H1 (cell line): Measurements from ENCODE around the gene ZNF786. TPM values are rescaled to one million over a fixed set of nuclear protein-coding genes. Genes with fewer than 3 reads are reported as not detected.

Experiments used
- CTCF ChIA-PET: fragments of 300-600 bp; sonication (Branson Sonifier 250); formaldehyde crosslinking; loops from one replicate; lab custom pipeline; 2021; ENCODE audit not compliant: partially characterized antibody; lab: Charles Lee
- POLR2A ChIA-PET: fragments of 300-600 bp; sonication (Branson Sonifier 250); formaldehyde crosslinking; loops from one replicate; lab custom pipeline; 2021; ENCODE audit warnings: inconsistent platforms; ENCODE audit not compliant: partially characterized antibody; lab: Charles Lee
- DNase-seq, 2 experiments: peaks; one replicate each; pipeline versions ENCODE4 v3.0.0 to v3.0.0-alpha.2; 2010 to 2022; ENCODE audit warnings: low spot score in 2 of 2, low read depth in 1 of 2, mixed read lengths in 1 of 2
- FAIRE-seq: peaks from 2 replicates; lab custom pipeline; 2011; peaks lifted over from hg19 to GRCh38; lab: Jason Lieb, UNC
- H2AFZ ChIP-seq: 2 replicates; pipeline ENCODE4 v1.8.1; 2012; ENCODE audit warnings: low read length, inconsistent platforms
- H2AK5ac ChIP-seq: 2 replicates; pipeline ENCODE4 v1.6.1; 2013; ENCODE audit warnings: low read depth, low read length
- H2BK120ac ChIP-seq: replicated peaks from 2 replicates; pipeline ENCODE3; 2013; ENCODE audit warnings: low read depth, low read length, inconsistent platforms
- H2BK12ac ChIP-seq: 2 replicates; pipeline ENCODE4 v1.6.1; 2013; ENCODE audit warnings: low read depth, low read length
- H2BK15ac ChIP-seq: 2 replicates; pipeline ENCODE4 v1.6.1; 2013; ENCODE audit warnings: low read length
- H2BK20ac ChIP-seq: 2 replicates; pipeline ENCODE4 v1.6.1; 2013; ENCODE audit warnings: low read length
- H2BK5ac ChIP-seq: 2 replicates; pipeline ENCODE4 v1.6.1; 2013; ENCODE audit warnings: low read depth, low read length
- H3K14ac ChIP-seq: 2 replicates; pipeline ENCODE4 v1.6.1; 2013; ENCODE audit warnings: inconsistent platforms; ENCODE audit not compliant: insufficient read length
- H3K18ac ChIP-seq: 2 replicates; pipeline ENCODE4 v1.6.1; 2013; ENCODE audit warnings: low read length; ENCODE audit errors: extremely low read depth
- H3K23ac ChIP-seq: 2 replicates; pipeline ENCODE4 v1.6.1; 2013; ENCODE audit warnings: inconsistent platforms; ENCODE audit not compliant: insufficient read length
- H3K23me2 ChIP-seq: 2 replicates; pipeline ENCODE4 v1.6.1; 2013; ENCODE audit warnings: low read depth, low read length
- H3K27ac ChIP-seq: 2 replicates; pipeline ENCODE4 v1.6.1; 2011; ENCODE audit warnings: low read depth, low read length, inconsistent platforms
- H3K27me3 ChIP-seq, 4 experiments: replicated peaks in 1 of 4; 1 replicate in 1 of 4; 2 replicates in 3 of 4; pipeline versions ENCODE4 v1.6.1 to v1.8.1; 2011 to 2013; ENCODE audit warnings: low read length in 3 of 4, mild to moderate bottlenecking in 3 of 4, inconsistent platforms in 2 of 4, mixed read lengths in 2 of 4, moderate library complexity in 1 of 4; ENCODE audit not compliant: control insufficient read depth in 3 of 4, insufficient read depth in 3 of 4; ENCODE audit errors: extremely low read depth in 1 of 4
- H3K36me3 ChIP-seq, 4 experiments: 2 replicates each; pipeline versions ENCODE4 v1.6.1 to v1.8.1; 2011 to 2013; ENCODE audit warnings: mild to moderate bottlenecking in 4 of 4, low read length in 3 of 4, moderate library complexity in 2 of 4, control low read depth in 1 of 4, inconsistent platforms in 1 of 4; ENCODE audit not compliant: insufficient read depth in 4 of 4, control insufficient read depth in 2 of 4
- H3K4ac ChIP-seq: replicated peaks from 2 replicates; pipeline ENCODE3; 2013; ENCODE audit warnings: low read length, low read depth, mixed read lengths, inconsistent platforms; ENCODE audit not compliant: insufficient read length
- H3K4me1 ChIP-seq, 4 experiments: replicated peaks in 1 of 4; 1 replicate in 1 of 4; 2 replicates in 3 of 4; pipeline versions ENCODE4 v1.6.1 to v1.8.1; 2011 to 2013; ENCODE audit warnings: low read length in 3 of 4, inconsistent platforms in 2 of 4, mixed read lengths in 1 of 4; ENCODE audit not compliant: insufficient read depth in 4 of 4, control insufficient read depth in 3 of 4
- H3K4me2 ChIP-seq, 2 experiments: 2 replicates each; pipeline versions ENCODE4 v1.6.1 to v1.8.1; 2011 to 2013; ENCODE audit warnings: low read depth in 2 of 2, low read length in 2 of 2, control low read depth in 1 of 2, inconsistent platforms in 1 of 2, mild to moderate bottlenecking in 1 of 2; ENCODE audit not compliant: insufficient read depth in 1 of 2
- H3K4me3 ChIP-seq, 4 experiments: fragments of 200-600, 300-600 bp in 1 of 4; sonication (generic), shearing (Covaris generic), sonication (Bioruptor Twin) in 1 of 4; 2 replicates each; pipeline versions ENCODE4 v1.5.1 to v1.8.1; 2011 to 2016; ENCODE audit warnings: low read length in 4 of 4, low read depth in 3 of 4, control low read depth in 2 of 4, inconsistent platforms in 2 of 4, mild to moderate bottlenecking in 2 of 4, mixed read lengths in 1 of 4, moderate library complexity in 1 of 4; ENCODE audit not compliant: insufficient read depth in 2 of 4; ENCODE audit errors: extremely low read depth in 1 of 4
- H3K56ac ChIP-seq: replicated peaks from 2 replicates; pipeline ENCODE3; 2013; ENCODE audit warnings: low read depth, mild to moderate bottlenecking, mixed read lengths, low read length, inconsistent platforms; ENCODE audit not compliant: insufficient read length
- H3K79me1 ChIP-seq: 2 replicates; pipeline ENCODE4 v1.6.1; 2013; ENCODE audit warnings: low read depth, low read length, control low read depth
- H3K79me2 ChIP-seq, 2 experiments: 2 replicates each; pipeline versions ENCODE4 v1.6.1 to v1.8.1; 2012 to 2013; ENCODE audit warnings: low read length in 2 of 2, mild to moderate bottlenecking in 2 of 2, inconsistent platforms in 1 of 2; ENCODE audit not compliant: insufficient read depth in 2 of 2, control insufficient read depth in 1 of 2
- H3K9ac ChIP-seq, 4 experiments: replicated peaks in 1 of 4; 1 replicate in 1 of 4; 2 replicates in 3 of 4; pipeline versions ENCODE4 v1.6.1 to v1.8.1; 2011 to 2013; ENCODE audit warnings: low read depth in 3 of 4, low read length in 3 of 4, control low read depth in 2 of 4, mild to moderate bottlenecking in 2 of 4, moderate library complexity in 2 of 4, inconsistent platforms in 1 of 4; ENCODE audit errors: extremely low read depth in 1 of 4
- H3K9me3 ChIP-seq, 2 experiments: 2 replicates each; pipeline versions ENCODE4 v1.6.1 to v1.8.1; 2012 to 2013; ENCODE audit warnings: mild to moderate bottlenecking in 2 of 2, moderate library complexity in 2 of 2, control low read depth in 1 of 2, inconsistent platforms in 1 of 2, low read depth in 1 of 2, low read length in 1 of 2, mixed read lengths in 1 of 2; ENCODE audit not compliant: insufficient read depth in 2 of 2
- H4K20me1 ChIP-seq, 2 experiments: replicated peaks in 1 of 2; 2 replicates each; pipeline versions ENCODE3 to v1.8.1; 2011 to 2013; ENCODE audit warnings: inconsistent platforms in 2 of 2, low read length in 2 of 2, mild to moderate bottlenecking in 1 of 2; ENCODE audit not compliant: insufficient read depth in 2 of 2, control insufficient read depth in 1 of 2
- H4K5ac ChIP-seq: 2 replicates; pipeline ENCODE4 v1.6.1; 2013; ENCODE audit warnings: low read length, low read depth, mixed read lengths, inconsistent platforms; ENCODE audit not compliant: insufficient read length
- H4K8ac ChIP-seq: 2 replicates; pipeline ENCODE4 v1.8.0; 2013; ENCODE audit warnings: mild to moderate bottlenecking, moderate library complexity, low read length, inconsistent platforms; ENCODE audit not compliant: insufficient read depth; ENCODE audit errors: extremely low read depth
- H4K91ac ChIP-seq: replicated peaks from 2 replicates; pipeline ENCODE3; 2013; ENCODE audit warnings: low read length, mixed read lengths, inconsistent platforms; ENCODE audit not compliant: insufficient read length
- ASH2L ChIP-seq: fragments of 200-600, 300-600 bp; sonication (generic); IDR thresholded peaks from one replicate; pipeline ENCODE4 v1.7.1; 2017; ENCODE audit warnings: low read length
- EGR1 ChIP-seq: IDR thresholded peaks from 2 replicates; pipeline ENCODE4 v1.6.1; 2011; ENCODE audit warnings: low read depth, low read length, borderline replicate concordance
- EP300 ChIP-seq, 2 experiments: IDR thresholded peaks; 1 replicate in 1 of 2; 2 replicates in 1 of 2; pipeline ENCODE4 v1.6.1; 2011 to 2012; ENCODE audit warnings: low read depth in 2 of 2, low read length in 2 of 2, mild to moderate bottlenecking in 2 of 2, borderline replicate concordance in 1 of 2, inconsistent platforms in 1 of 2, moderate library complexity in 1 of 2
- RFX5 ChIP-seq: IDR thresholded peaks from 2 replicates; pipeline ENCODE4 v1.6.1; 2011; ENCODE audit warnings: low read depth, low read length, improper control_type of control experiment, borderline replicate concordance
- ZNF274 ChIP-seq: IDR thresholded peaks from 2 replicates; pipeline ENCODE4 v1.7.0; 2012; ENCODE audit warnings: low read length, borderline replicate concordance; ENCODE audit errors: extremely low read depth
- WGBS, 2 experiments: shearing (Covaris generic) in 1 of 2; methylation state at CpG; one replicate each; pipeline versions ENCODE4 v1.1.6 to v1.1.7; 2013 to 2015; ENCODE audit warnings: low lambda C conversion rate in 2 of 2, mixed read lengths in 2 of 2, inconsistent platforms in 1 of 2, low coverage in 1 of 2, missing lambda C conversion rate in 1 of 2; ENCODE audit not compliant: insufficient replicate concordance in 2 of 2, insufficient coverage in 1 of 2, insufficient read length in 1 of 2; ENCODE audit errors: extremely low coverage in 1 of 2, missing lambda C conversion rate in 1 of 2; 5-methylcytosine and 5-hydroxymethylcytosine counted together
- polyA plus RNA-seq, 7 experiments: library from polyadenylated mRNA; depleted of rRNA in 3 of 7; stranded (reverse) in 5 of 7; unstranded in 2 of 7; fragments of >200 nt in 5 of 7; fragments of 200-250 nt in 2 of 7; gene quantifications; 1 replicate in 5 of 7; 2 replicates in 1 of 7; 4 replicates in 1 of 7; pipeline versions ENCODE4 v1.2.1 to v1.2.3, GENCODE V29; 2011 to 2013; ENCODE audit warnings: missing spikeins in 2 of 7, mixed read lengths in 2 of 7
- total RNA-seq: library from RNA; stranded (reverse); fragmentation: NEBNext Ultra II Directional; extraction: Animal tissue kit (Norgen Biotek cat#: 25700); gene quantifications from 2 replicates; pipeline ENCODE4 v1.2.1, GENCODE V29; 2021

ZNF786 gene
- total and polyA plus RNA-seq, 2 of the 8 experiments (the other 6 are each of a cell fraction or from before 2014, with no cell fraction given), result 7.7 to 16.3 TPM

GRCh38 chr7:149104749-149105148 lies 14.2 kb upstream of the ZNF786 start:
- Histone ChIP-seq H2BK15ac (no peak overlapping the region), H2AFZ (no peak overlapping the region), H4K20me1 (no peaks in the 10 kb centered on the region), H2BK20ac (no peak overlapping the region), H2BK12ac (no peak overlapping the region), H3K79me2 (no peaks in the 10 kb centered on the region), H3K79me1 (no peaks in the 10 kb centered on the region), H3K14ac (no peak overlapping the region), H4K5ac (no peak overlapping the region), H3K56ac (no peak overlapping the region), H2AK5ac (no peak overlapping the region), H2BK120ac (no peak overlapping the region), H4K8ac (no peak overlapping the region), H4K91ac (no peak overlapping the region), H3K4me2 (no peak overlapping the region), H3K36me3 (peaks cover 0 to 3% (median 0%) of the 10 kb centered on the region in 4 experiments; a peak in 1 of 8 replicates), H3K23me2 (no peaks in the 10 kb centered on the region), H3K4me1 (no peaks in the 10 kb centered on the region), H3K4ac (no peak overlapping the region), H2BK5ac (no peak overlapping the region), H3K18ac (no peak overlapping the region), H3K27me3 (no peaks in the 10 kb centered on the region), H3K4me3 (no peak overlapping the region), H3K9ac (no peak overlapping the region), H3K9me3 (no peaks in the 10 kb centered on the region), H3K27ac (no peak overlapping the region), H3K23ac (no peak overlapping the region)
- TF ChIP-seq ZNF274, result no peak
- TF ChIP-seq ASH2L, result no peak
- no peak for TF ChIP-seq RFX5
- TF ChIP-seq EGR1, result no peak
- no peak for TF ChIP-seq EP300 (IDR thresholded peaks at IDR 0.05; ENCODE audit: borderline replicate concordance in 1 of 2, low read depth in 2 of 2, low read length in 2 of 2)
- POLR2A ChIA-PET, result interaction anchor here (1.1 to 1.3 kb wide), 2 partner anchors 21 to 64 kb away, joined by 3 to 4 read pairs; no protein-coding TSS in a partner anchor
- 97% methylated on average over 25 of the region's 25 CpGs; no CpG with 5 or more reads in 1 of the 2 experiments for WGBS, 2 experiments
- FAIRE-seq, result no peak
- no peak for DNase-seq
- CTCF ChIA-PET, result interaction anchor here (0.9 to 4.1 kb wide), 5 partner anchors 10 to 221 kb away, joined by 3 to 23 read pairs (median 3); partner anchors contain the start of genes ZNF398 and ZNF425
